ENCODE results near the gene RASGRP1.
A peak's percentile ranks its signal among the peaks of the same experiment; 100 is the strongest.

RASGRP1 gene

GRCh38 chr15:38453971-38454695, 110.5 kb downstream of the RASGRP1 start, which contains the start of gene FAM98B:
Gene FAM98B, plus strand, starts transcription at chr15:38454127. Its CDS starts 35 bp downstream, at chr15:38454162.
- no peak for DNase-seq

GRCh38 chr15:38441130-38441519, 123.5 kb downstream of the RASGRP1 start:
- DNase-seq: no peak

GRCh38 chr15:38440353-38441129, 124.1 kb downstream of the RASGRP1 start:
- peak; percentile 12 for DNase-seq

Measured in NCI-H187 treated with DMSO at 0.1 percent for 48 hours (cell line).